Subcutaneous adipose tissue (tissue), 4 donors: ENCODE data around the gene OR7G3. TPM values are rescaled to one million over a fixed set of nuclear protein-coding genes. Genes with fewer than 3 reads are reported as not detected.

Source experiments
- CTCF ChIP-seq: fragments of 450-650 bp; IDR thresholded peaks from one replicate; pipeline ENCODE4 v1.5.1; 2016; ENCODE audit warnings: low read depth, mild to moderate bottlenecking, control low read depth, antibody characterized with exemption, moderate library complexity
- small RNA-seq: library from RNA; depleted of rRNA; stranded (forward); fragments of <200 nt; gene quantifications from one replicate; pipeline ENCODE3, GENCODE V24; 2016
- total RNA-seq, 4 donors: library from RNA; depleted of rRNA; stranded (reverse); fragments of >200 nt; gene quantifications; one replicate each; pipeline ENCODE4 v1.1.0, GENCODE V29; 2016

The OR7G3 gene
- total RNA-seq, 4 donors from 2014 or later, result not detected

GRCh38 chr19:9115307-9115813, 11.4 kb downstream of the OR7G3 start, which contains the start of gene OR7G1:
TSS of gene OR7G1 (minus strand) at chr19:9115763. CDS start at chr19:9115763, 0 bp downstream.
- no peak for TF ChIP-seq CTCF

GRCh38 chr19:9109959-9110358, 16.8 kb downstream of the OR7G3 start:
- TF ChIP-seq CTCF, result no peak

GRCh38 chr19:9107375-9107774, 19.4 kb downstream of the OR7G3 start, which contains the start of gene OR7G2:
TSS of gene OR7G2 (minus strand) at chr19:9107475. CDS start at chr19:9103243, 4,232 bp downstream.
- no peak for TF ChIP-seq CTCF

GRCh38 chr19:9086761-9087160, 40.0 kb downstream of the OR7G3 start, which contains the start of gene OR1M1:
TSS of gene OR1M1 (plus strand) at chr19:9087061. CDS start at chr19:9093245, 6,184 bp downstream.
- no peak for TF ChIP-seq CTCF

- TF ChIP-seq CTCF, result no peak
Observed at GRCh38 chr19:9078651-9079050, 48.1 kb downstream of the OR7G3 start.

GRCh38 chr19:9076901-9077300, 49.8 kb downstream of the OR7G3 start:
- TF ChIP-seq CTCF, result no peak

Small RNA genes within 50 kb of the gene (small RNA-seq; reads per million reads assigned to genes)
- not detected for gene OR1M4P

Other genes with a start within 250 kb of the OR7G3 start
- gene MUC16, start 116.5 kb downstream of the OR7G3 start, total RNA-seq, result 1 to 10 TPM in 1 of 4 donors, not detected in 3; 3.4 TPM
- not detected for gene OR1M1, start 39.9 kb downstream of the OR7G3 start, total RNA-seq
- not detected for gene OR7G2, start 19.5 kb downstream of the OR7G3 start, total RNA-seq
- not detected for gene OR7G1, start 11.2 kb downstream of the OR7G3 start, total RNA-seq
- gene ZNF317, start 13.4 kb upstream of the OR7G3 start, total RNA-seq, result 10 to 100 TPM; 18.0 to 20.0 (median 18.6) TPM
- gene OR7D2, start 52.0 kb upstream of the OR7G3 start, total RNA-seq, result not detected
- gene OR7D4, start 92.6 kb upstream of the OR7G3 start, total RNA-seq, result not detected
- not detected for gene OR7E24, start 124.0 kb upstream of the OR7G3 start, total RNA-seq
- gene ZNF699, start 182.9 kb upstream of the OR7G3 start, total RNA-seq, result 10 to 100 TPM; 10.3 to 11.9 (median 11.4) TPM
- 10 to 100 TPM; 15.1 to 30.3 (median 22.2) TPM for gene ZNF559, start 197.2 kb upstream of the OR7G3 start, total RNA-seq
- 1 to 10 TPM; 2.6 to 5.3 (median 3.4) TPM for gene ZNF177, start 236.1 kb upstream of the OR7G3 start, total RNA-seq